ENCODE results near the gene SLC5A4.
"Not testable (repeated sequence)": the region's sequence is repeated elsewhere in the genome, so short reads cannot be mapped to it uniquely, and the experiment has no call there.

Gene SLC5A4

DNA sequence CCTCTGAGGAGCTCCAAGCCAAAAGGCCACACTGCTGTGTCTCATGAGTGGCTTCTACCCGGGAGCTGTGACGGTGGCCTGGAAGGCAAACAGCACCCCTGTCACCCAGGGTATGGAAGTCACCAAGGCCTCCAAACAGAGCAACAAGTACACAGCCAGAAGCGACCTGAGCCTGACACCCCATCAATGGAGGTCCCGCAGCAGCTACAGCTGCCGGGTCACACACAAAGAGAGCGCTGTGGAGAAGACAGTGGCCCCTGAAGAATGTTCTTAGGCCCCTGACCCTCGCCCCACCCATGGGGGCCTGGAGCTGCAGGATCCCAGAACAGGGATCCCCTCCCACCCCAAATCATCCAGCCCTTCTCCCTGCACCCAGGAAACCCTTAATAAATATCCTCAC, 55.2 kb downstream of the SLC5A4 start:
- no peak for DNase-seq (ENCODE audit: low read depth)

DNA sequence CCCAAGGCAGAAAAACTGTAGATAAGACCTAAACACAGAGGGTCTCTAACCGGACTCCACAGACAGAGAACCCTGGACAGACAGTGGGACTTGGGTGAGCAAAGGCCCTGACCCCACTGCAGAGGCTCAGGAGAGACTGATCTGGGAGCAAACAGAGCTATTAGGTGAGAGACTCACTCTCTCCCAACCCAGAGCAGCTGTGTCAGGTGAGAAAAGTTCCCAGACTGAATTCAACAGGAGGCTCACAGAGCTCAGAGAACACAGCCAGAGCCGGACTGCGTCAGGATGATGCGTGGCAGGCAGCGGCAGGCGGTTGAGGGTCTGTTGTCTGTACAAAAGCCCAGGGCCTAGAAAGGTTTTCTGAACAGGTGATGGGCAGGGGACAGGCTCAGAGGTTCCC, 55.8 kb downstream of the SLC5A4 start:
- DNase-seq (ENCODE audit: low read depth): no peak

DNA sequence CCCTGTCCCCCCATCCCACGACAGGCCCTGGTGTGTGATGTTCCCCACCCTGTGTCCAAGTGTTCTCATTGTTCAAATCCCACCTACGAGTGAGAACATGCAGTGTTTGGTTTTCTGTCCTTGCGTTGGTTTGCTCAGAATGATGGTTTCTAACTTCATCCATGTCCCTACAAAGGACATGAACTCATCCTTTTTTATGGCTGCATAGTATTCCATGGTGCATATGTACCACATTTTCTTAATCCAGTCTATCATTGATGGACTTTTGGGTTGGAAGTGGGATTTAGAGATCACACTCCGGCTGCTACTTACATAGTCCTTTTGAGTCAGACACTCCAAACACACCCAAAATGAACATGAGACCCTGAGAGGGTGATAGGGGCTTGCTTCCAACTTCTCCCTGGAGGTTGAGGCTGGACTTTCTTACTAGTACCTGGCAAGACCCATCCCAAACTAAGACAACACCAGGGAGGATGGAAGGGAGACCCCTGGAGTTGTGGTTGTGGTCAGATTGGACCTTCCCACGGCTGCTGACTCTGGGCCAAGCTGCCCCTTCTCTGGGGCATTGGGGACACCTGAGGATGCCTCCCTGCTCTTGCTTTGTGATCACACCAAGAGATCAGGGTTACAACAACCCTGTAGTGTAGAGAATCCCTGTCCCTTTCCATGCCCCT, 57.5 kb downstream of the SLC5A4 start:
- DNase-seq (ENCODE audit: low read depth): not testable (repeated sequence)

DNA sequence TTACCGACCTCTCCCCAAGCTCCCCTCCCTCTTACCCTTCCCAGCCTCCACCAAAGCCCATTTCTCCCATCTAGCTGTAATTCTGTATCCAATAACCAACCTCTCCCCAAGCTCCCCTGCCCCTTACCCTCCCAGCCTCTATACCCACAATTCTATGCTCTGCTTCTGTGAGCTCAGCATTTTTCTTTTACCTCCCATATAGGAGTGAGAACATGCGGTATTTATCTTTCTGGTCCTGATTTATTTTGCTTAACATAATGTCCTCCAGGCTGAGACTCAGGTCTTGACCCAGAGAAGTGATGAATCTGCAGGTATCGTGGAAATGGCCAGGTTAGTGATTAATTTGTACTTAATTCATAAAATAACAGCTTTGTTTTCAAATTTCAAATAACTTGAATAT, 59.2 kb downstream of the SLC5A4 start:
- DNase-seq (ENCODE audit: low read depth): not testable (repeated sequence)

DNA sequence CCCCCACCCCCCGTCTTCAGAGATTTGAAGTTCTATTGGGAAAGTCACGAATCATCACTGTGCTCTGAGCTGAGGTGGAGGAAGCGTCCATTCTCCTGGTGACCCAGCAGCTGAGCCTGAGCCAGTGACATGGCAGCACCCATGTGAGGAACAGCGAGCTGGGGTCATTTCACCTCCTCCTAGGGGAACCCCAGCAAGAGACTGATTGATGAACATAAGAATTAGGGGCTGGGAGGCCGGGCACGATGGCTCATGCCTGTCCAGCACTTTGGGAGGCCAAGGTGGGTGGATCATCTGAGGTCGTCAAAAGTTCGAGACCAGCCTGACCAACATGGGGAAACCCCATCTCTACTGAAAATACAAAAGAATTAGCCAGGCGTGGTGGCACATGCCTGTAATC, 61.8 kb downstream of the SLC5A4 start:
- not testable (repeated sequence) for DNase-seq (ENCODE audit: low read depth)

DNA sequence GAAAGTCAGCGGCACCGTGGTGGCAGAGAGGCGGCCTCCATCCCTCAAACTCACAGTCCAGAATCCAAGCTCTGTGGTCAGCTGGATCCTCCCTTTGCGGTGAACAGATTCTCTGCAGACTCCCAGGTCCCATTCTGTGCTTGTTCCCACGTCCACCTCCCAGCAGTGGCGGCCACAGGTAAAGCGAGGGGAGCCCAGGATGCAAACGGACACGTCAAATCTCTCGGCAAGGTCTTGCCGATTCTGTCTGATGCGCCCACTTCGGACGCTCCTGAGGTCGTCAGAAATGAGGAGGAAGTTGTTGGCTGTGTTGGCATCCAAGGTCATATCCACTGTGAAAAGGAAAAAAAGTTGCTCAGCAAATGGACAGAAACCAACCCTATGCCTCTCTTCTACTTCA, 64.1 kb downstream of the SLC5A4 start:
- not testable (repeated sequence) for DNase-seq (ENCODE audit: low read depth)

DNA sequence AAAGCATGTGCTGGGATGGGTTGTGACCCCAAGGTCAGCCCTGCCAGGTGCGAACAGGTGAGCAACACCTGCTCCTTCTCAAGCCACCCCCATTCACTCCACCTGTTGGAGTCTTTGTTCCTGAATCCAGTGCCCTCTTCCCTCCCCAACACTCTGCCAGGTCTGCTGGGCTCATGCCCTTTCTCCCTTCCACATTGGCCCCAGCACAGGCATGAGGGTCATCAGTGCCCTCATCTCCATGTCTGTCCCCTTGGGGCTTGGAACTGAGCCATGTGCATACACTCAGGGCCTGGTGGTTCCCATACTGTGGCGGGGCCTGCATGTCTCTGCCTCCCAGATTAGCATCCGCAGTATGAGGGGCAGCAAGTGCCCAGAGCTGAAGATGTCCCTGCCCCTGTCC, 69.3 kb downstream of the SLC5A4 start:
- DNase-seq (ENCODE audit: low read depth): no peak

DNA sequence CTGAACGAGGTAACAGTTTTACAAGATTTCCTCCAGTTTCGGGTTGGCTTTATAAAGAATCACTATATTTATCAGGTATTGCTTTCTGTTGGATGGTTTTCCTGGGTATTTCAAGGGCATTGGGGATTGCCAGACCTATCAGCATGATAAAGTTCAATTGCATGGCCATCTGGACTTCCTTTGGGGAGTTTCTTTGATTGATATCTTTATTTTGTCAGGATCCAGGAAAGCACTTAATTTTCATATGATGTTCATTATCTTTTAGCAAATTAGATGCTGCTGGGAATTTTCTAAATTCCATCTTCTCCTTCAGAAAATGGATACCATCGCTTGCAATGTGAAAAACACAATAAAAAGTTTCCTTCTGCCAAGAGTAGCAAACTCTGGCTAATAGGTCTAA, 71.5 kb downstream of the SLC5A4 start:
- no peak for DNase-seq (ENCODE audit: low read depth)

DNA sequence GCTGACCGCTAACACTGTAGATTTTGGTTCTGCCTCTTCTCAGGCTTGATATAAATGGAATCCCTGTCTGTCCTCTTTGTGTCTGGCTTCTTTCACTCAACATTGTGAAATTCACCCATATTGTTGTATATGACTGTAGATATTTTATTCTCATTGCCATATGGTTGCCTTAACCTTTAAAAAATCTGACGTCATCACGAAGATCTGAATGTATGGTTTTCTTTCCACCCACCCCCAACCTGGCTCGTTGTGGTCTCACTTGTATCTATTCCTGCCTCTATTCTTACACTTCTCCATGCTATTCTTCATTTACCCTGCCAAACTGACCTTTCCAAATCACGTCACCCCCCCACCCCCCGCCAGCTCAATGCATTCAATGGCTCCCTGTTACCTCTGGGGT, 74.1 kb downstream of the SLC5A4 start:
- no peak for DNase-seq (ENCODE audit: low read depth)

DNA sequence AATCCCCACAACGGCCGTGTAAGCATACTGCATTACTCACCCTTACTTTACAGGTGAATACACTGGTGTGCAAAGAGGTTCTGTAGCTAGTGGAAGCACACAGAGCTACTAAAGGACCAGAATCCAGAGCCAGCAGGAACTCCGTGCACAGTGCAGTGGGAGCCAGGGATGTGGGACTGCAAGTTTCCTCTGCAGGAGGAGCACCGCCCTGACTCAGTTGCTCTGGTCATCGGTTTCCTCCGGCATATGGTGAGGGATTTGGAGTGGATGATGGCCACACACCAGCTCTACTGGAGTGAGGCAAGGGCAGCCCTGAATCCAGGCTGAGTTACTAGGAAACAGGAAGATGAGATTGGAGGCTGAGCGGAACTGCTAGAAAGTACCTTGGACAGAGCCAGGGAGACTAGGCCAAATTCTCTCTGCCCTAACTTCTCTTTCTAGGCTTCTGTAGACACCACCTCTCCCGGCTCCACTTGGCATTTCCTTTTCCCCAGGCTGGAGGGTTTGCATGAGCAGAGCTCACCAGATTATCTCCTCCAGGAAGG, 77.9 kb downstream of the SLC5A4 start:
- DNase-seq (ENCODE audit: low read depth): no peak

DNA sequence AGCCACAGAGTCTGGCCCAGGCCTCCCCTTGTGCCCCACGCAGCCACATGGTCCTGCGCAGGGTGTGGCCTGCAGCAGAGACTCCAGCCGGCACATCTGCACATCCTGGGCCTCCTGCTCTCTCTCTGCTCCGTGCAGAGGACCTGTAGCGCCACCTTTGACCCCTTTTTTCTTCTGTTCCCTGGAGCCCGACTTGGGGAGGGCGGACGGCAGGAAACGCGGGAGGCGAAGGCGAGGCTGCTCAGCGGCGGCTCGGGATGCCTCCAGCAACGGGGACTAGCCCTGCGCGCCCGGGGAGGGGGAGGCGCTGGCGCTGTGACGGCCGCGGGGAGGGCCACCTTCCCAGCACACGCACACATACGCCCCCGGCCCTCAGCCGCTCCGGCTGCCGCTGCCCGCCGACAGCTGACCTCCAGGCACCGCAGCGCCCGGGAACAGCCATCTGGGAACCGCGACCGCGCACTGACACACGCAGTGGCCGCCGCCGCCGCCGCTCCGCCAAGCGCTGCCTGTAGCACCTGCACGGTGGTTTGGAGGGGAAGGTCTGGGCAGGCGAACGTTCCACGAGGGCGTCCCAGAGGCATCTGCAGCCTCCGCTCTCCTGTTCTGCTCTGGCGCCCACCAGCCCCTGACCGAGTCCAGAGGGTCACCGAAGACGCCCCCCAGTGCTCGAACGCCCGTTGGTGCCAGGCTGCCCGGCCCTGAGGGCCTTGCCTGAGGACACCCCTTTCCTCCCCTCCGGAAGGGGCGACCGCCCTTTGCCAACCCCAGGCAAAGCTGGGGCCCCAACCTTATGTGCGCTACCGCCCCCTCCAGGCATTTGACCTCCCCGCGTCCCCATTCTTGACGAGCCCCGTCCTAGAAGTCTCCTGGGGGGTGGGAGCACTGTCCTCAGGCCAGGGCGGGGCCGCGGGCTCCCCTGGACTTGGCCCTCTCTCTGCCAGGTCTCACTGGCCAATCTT, 79.2 kb downstream of the SLC5A4 start:
- DNase-seq (ENCODE audit: low read depth): no peak

DNA sequence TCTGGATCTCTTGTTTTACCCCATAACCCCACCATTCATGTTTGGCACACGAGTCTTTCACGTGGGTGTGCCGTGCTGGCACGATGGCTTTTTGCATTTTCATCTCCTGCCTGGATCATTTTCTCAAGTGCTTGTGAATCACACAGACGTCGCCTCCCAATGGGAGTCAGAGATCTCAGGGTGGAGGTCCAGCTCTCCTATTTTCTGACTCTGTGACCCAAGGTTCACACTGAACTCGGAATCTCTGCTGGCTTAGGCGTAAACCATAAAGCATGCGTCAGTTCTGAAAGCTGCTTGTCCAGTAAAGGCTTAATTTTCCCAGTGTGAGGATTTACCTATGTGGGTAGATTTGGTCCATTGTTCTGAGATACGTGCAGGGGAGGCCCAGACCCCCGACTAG, 80.0 kb downstream of the SLC5A4 start:
- no peak for DNase-seq (ENCODE audit: low read depth)

All from stimulated activated CD8-positive, alpha-beta memory T cell treated with anti-CD3 and anti-CD28 coated beads, Interleukin-12 subunit alpha, Interleukin-12 subunit beta, amount 100 ng/mL, for 4 hours (primary cell).